HG03064 (cell line): ENCODE results near the gene MAFG.

ENCODE experiments used
- ATAC-seq: cut with Tn5 transposase; IDR thresholded peaks from one replicate; pipeline ENCODE4 v1.9.1; 2021; ENCODE audit warnings: low read depth; ENCODE audit not compliant: unreplicated experiment

MAFG gene

DNA sequence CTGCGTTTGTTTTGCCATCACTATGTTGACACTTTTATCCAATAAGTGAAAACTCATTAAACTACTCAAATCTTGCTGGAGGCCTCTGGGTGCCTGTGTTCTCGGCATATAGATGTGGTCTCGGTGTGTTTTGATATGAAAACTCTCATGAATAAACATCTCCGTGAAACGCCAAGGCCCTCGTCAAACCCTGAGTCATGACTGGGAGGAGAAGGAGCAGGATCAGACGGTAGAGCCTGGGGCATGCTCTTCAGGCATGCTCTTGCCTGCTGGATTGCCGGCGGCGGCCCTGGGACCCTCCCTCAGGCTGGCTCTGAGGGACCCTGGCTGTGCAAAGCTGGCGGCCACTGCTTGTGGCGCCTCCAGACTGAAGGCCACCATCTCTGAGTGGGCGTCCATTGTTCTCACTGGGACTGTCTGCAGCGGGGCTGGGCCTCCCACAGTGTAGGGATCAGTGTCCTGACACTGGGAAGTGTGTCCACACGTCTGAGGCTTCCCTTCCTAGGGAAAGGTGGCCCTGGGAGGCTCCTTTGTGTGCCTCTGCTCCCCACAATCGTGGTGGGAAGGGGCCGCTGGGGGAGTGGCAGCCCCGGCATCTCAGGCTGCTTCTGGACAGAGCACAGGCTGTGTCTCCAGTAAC is 27.2 kb downstream of the MAFG start:
- no peak for ATAC-seq

DNA sequence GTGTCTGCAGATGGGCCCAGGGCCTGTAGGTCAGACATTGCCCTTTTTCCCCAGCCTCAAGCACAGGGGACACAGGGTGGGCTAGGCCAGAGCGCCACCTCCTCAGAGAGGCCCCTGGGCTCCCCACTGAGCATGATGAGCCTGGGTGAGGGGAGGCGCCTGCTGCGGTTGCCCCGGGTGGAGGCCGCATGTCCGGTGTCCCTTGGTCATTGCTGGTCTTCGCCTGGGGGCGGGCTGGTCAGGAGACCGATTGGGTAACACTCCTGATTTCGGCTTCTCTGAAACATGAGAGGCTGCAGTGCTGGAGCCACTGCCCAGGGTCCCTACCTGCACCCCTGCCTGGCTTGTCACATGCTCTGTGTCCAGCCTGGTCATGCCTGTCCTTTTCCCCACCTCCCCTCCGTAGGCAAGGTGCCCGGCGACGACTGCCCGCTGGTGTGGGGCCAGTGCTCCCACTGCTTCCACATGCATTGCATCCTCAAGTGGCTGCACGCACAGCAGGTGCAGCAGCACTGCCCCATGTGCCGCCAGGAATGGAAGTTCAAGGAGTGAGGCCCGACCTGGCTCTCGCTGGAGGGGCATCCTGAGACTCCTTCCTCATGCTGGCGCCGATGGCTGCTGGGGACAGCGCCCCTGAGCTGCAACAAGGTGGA is 27.9 kb downstream of the MAFG start:
- no peak for ATAC-seq

DNA sequence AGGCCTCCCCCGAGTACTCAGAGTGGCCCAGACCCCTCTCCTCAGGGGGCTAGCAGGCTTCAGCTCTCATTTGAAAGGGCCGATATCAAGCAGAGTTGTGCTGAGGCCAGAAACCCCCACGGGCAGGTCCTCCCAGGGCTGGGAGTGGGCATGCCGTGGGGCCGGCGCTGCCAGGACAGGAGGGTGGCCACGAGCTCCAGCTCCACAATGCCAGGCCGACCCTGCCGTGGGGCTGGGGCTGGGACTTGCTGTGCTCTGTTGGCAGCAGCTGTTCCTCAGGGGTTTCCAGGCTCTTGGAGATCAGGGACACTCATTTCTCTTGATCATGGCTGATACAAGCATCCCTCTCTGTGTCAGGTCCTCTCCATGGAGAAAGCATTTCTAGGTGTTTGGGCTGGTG is 28.6 kb downstream of the MAFG start:
- ATAC-seq, result no peak

DNA sequence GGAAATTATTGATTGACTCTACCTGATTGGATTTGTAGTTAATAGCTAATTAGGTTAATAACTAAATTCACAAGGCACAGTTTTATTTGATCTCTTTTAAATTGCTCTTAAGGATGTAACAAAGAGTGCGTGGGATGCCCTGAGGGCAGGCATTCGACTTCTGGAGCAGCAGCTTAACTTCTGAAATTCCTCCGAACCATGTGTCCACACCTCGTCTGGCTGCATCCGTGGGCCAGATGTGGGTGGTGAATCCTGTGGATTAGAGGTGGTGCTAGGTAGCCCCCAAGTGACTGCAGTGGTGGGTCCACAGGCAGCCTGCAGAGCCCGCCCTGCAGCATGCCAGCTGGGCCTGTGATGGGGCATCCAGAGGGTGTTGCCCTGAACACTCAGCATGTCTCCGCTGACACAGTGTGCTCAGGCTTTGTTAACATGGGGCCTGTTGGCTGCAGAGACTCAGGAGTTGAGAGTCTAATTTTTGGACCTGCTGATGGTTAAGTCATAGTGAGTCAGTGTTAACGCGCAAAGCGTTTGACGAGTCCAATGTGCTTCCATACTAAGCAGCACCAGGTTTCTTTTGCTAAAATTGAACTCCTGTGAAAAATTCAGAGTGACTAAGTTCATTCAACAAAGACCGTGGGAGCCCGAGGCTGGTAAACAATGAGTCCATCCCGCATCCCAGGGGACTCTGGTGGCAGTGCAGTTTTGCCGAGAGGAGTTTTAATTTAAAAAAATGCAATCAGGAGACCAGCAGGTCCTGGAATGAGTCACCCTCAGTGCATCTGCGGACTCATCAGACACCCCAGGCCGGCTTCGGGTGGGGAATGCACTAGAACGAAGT is 29.3 kb downstream of the MAFG start:
- no peak for ATAC-seq

- no peak for ATAC-seq
Measured at GRCh38 chr17:81895400-81895799, 32.1 kb downstream of the MAFG start.

DNA sequence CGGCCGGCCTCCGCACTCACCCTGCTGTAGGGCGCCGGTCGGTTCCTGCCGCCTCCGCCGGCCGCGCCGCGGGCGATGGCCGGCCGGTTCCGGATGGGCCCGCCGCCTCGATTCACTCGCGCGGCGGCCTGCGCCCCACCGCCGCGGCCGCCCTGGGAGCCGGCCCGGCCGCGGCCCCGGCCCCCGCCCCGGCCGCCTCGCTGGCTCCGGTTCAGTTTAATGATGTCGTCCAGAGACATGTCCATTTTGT is 36.3 kb downstream of the MAFG start:
- ATAC-seq, result peak; percentile 16

GRCh38 chr17:81890447-81891302 is 36.9 kb downstream of the MAFG start:
- ATAC-seq, result no peak

DNA sequence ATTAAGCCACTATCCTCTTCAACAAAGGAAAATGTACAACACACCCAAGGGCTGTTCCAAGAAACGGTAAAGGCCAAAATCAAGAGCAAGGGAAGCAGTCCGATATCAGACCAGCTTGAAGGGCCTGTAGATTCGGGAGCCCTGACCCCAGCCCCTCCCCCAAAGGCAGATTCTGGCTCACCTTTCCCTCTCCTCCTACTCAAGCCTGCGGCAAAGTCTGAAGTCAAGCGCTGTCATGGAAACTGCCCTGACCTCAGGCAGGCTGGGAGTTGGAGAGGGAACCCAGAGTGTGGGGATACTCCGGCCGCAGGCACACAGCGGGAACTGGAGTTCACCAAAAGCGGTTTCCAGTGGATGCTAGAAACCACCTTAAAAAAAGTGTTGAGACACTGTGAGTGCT is 37.9 kb downstream of the MAFG start:
- no peak for ATAC-seq

- ATAC-seq, result no peak
Measured at GRCh38 chr17:81888988-81889595, 38.4 kb downstream of the MAFG start.

DNA sequence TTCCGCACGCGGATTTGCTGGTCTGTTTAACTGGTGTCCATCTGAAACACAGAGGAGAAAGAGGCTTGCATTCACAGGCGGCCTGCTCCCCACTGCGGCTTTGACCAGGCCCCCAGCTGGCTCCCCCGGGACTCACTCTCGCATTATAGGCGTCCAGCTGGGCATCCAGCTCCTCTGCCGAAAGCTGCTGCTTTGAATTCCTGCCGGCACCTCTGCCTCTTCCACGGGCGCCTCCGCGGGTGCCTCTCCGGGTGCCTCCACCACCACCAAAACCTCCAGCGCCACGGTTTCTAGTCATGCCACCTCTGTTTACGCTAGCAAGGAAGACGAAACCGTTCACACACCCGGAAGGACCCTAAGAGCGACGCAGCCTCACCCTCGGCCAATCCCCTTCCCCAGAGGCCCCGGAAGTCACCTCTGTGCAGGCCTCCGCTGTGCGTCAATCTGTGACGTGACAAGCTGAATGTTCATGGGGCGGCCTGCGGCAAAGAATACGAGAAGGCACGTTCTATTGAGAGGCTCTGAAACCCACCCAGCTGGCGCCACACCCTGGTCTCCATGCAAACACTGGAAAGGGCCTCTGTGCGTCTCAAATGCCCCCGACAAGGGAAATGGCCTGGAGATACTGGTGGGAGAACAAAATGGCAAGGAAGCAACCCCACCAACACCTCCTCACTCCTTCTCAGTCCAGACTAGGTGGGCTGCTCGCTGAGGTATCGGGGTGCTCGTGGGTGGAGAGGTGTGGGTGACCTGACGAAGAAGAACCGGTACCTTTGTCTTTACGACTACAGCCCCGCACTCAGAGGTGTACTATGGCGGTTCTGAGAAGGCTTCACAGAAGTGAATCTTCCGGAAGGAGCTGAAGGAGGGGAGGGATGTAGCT is 39.2 kb downstream of the MAFG start:
- ATAC-seq, result no peak

- ATAC-seq, result no peak
Measured at GRCh38 chr17:81885869-81886548, 41.5 kb downstream of the MAFG start.

DNA sequence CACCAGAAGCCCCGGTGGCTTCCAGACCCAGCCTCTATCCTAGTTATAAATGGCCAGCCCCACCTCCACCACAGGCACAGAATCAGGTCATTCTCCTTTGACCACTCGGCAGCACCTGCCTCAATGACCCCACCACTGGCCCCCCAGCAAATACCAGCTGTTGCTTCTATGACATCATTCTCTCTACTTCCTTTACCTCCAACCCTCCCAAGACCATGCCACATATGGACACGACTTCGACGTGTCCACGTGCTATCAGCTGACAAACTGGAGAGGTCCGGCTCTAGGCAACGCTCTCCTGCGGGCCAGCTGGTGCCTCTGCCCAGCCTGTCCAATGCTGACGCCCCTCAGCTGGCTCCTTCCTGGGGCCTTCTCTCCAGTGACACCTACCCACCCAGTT is 42.1 kb downstream of the MAFG start:
- ATAC-seq, result no peak

- ATAC-seq, result no peak
Measured at GRCh38 chr17:81884968-81885367, 42.6 kb downstream of the MAFG start.

- ATAC-seq, result no peak
Measured at GRCh38 chr17:81884520-81884919, 43.0 kb downstream of the MAFG start.

GRCh38 chr17:81879121-81879520 is 48.4 kb downstream of the MAFG start:
- ATAC-seq, result no peak

GRCh38 chr17:81878294-81878693 is 49.2 kb downstream of the MAFG start:
- ATAC-seq, result no peak

DNA sequence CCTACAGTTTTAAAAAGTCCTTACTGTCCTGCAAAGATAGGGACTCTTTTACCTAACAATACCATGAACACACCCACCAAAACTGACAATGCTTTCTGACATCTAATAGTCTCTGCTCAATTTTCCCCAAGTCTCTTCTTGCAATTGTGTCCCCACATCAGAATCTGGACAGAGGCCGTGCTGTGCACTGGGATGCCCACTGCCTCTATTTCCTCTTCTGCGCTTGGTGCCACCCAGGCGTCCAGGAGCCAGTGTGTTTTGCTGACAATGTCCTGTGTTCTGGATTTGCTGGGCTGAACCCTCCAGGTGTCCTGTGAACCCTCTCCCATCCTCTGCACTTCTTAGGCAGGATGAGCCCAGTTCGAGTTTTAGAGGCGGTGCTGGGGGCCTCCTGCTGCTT is 50.0 kb downstream of the MAFG start:
- no peak for ATAC-seq

DNA sequence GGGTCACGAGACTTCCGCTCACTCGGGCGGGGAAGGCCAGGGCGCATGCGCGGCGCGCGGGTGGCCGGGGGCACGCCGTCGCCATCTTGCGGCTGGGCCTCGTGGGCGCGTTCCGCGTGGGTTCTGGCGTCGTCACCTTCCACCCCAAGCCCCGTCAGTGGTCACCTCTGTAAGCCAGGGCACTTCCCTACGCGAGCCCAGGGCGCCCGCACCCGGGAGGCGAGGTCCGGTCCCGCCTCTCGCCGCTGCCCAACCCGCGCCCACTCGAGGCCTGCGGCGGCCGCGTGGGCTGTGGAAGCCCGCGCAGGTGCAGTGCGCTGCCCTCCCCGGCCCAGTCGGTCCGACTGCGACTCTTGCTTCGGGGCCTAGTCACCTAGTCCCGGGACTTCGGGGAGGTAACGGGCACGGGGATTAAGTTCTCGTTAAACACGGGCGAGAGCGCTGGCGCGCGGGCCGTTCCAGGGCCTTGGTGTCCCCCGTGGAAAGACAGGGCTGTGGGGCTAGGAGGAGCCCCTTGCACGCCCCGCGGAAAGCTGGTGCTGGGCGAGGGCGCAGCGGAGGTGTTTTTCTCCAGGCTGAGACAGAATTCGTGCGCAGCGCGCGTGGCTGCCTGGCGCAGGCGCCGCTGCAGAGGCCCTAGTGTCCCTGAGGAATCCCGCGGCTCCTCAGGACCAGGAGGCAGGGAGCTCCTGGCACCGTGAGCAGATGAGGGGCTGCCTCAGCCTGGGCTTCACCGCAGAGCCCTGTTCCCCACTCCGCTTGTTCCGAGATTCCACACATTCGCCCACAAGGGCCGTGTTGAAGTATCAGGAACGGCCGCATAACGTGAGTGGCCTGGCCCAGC is 55.9 kb downstream of the MAFG start:
- ATAC-seq, result no peak
